ENCODE data around the gene CHAF1A.

CHAF1A gene

DNA sequence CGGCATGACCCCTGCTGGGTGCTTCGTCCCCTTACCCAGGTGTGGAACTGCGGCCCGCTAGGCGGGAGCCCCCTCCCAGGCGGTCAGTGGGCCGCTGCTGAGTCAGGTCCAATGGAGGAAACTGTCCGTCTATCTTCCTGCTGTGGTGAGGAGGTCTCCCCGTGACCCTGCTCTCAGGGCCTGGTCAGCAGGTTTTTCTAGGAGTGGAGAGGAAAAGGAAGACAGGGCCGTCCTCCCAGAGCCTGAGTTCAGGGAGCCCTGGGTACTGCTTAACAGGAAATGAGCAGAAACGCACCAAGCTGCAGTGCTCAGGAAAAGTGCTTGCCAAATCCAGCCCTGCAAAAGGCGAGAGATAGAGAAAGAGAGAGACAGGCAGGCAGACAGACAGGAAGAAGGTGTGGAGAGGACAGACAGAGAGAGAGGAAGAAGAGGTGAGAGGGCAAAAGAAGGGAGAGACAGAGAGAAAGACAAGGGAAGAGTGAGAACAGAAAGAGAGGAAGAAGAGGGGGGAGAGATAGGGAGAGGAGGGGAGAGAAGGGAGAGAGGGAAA, 12.3 kb upstream of the CHAF1A start:
- CTCF ChIA-PET = interaction anchor here (0.7 to 8.8 kb wide), 5 partner anchors 9 to 122 kb away, joined by 3 to 102 read pairs (median 4); partner anchors contain the start of genes CHAF1A and SH3GL1
- 0 out of 2 replicates have a peak overlapping the region, but pooled peaks have one; percentile 26 for H3K4me3 ChIP-seq (ENCODE audit: low read depth, low read length)
- no peak for DNase-seq (ENCODE audit: low read depth, low spot score)

DNA sequence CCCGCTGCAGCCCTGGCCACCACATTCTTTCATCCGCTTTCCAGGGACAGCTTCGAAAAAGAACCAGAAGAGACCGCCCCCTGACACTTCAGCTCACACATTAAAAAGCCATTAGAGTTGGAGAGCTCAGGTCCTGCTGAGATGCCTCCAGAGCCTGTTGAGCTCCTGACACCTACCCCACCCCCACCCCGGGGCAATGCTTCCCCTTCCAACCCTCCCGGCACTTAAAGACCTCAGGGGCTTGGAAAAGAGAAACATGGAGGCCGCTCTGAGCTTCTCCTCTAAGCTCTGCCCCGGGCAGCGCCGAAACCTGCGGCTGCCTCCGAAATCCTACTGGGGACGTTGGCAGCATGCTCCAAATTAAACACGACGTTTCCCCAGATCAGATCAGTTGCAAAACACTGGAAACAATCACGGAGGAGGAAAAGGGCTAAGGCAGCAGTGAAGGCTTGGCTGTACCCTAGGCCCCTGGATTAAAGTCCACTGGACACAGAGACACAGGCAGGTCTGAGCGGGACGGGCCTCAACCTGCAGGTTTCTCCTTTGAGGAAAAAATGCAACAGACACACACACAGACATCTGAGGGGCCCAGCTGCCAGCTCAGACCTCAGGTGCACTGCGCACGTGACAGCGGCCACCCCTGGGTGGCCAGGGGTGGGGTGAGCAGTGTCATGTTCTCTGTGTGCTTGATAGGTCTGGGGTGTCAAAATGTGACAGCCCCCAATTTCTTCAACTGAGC, 11.7 kb upstream of the CHAF1A start:
- CTCF ChIA-PET = interaction anchor here (0.7 to 8.8 kb wide), 6 partner anchors 8 to 122 kb away, joined by 3 to 102 read pairs (median 4); partner anchors contain the start of genes CHAF1A, MPND and SH3GL1
- TF ChIP-seq, protein P1, sequence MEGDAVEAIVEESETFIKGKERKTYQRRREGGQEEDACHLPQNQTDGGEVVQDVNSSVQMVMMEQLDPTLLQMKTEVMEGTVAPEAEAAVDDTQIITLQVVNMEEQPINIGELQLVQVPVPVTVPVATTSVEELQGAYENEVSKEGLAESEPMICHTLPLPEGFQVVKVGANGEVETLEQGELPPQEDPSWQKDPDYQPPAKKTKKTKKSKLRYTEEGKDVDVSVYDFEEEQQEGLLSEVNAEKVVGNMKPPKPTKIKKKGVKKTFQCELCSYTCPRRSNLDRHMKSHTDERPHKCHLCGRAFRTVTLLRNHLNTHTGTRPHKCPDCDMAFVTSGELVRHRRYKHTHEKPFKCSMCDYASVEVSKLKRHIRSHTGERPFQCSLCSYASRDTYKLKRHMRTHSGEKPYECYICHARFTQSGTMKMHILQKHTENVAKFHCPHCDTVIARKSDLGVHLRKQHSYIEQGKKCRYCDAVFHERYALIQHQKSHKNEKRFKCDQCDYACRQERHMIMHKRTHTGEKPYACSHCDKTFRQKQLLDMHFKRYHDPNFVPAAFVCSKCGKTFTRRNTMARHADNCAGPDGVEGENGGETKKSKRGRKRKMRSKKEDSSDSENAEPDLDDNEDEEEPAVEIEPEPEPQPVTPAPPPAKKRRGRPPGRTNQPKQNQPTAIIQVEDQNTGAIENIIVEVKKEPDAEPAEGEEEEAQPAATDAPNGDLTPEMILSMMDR (IDR thresholded peaks at IDR 0.05; ENCODE audit: insufficient read depth, low read length, missing control alignments) = no peak
- H3K4me3 ChIP-seq (ENCODE audit: low read depth, low read length) = peak overlapping the region; percentile 26
- no peak for DNase-seq (ENCODE audit: low read depth, low spot score)
- POLR2A ChIA-PET = interaction anchor here (1.4 kb wide), 1 partner anchor 11 kb away, joined by 4 read pairs; the partner anchor contains the start of gene CHAF1A

More for the DNA sequence above, 12.3 kb upstream of the CHAF1A start:
- TF ChIP-seq, protein P1 (IDR thresholded peaks at IDR 0.05; ENCODE audit: insufficient read depth, low read length, missing control alignments) = no peak
- POLR2A ChIA-PET = no interaction called here

DNA sequence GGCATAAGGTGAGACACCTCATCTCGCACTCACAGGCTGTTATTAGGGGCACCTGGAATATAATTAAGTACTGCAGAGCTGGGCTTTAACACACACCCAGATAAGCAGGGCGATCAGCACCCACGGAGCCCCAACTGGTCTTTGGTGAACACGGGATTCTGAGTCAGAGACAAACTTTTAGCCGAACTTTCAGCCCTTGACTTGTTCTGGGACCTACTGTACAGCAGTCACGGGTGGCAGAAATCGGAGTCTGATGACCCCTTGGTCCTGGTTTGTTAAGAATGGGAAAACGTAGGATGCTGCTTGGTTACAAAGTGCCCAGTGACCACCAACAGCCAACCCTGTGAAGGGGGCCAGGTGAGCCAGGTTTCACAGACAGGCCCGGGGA, 11.1 kb upstream of the CHAF1A start:
- POLR2A ChIA-PET = interaction anchor here (0.7 to 1.4 kb wide), 2 partner anchors 9 to 11 kb away, joined by 3 to 4 read pairs; partner anchors contain the start of genes CHAF1A and SH3GL1
- TF ChIP-seq, protein P1 (IDR thresholded peaks at IDR 0.05; ENCODE audit: insufficient read depth, low read length, missing control alignments) = no peak
- H3K4me3 ChIP-seq (ENCODE audit: low read depth, low read length) = peak overlapping the region; percentile 12; the same call in 1 of the 2 replicates
- CTCF ChIA-PET = interaction anchor here (0.9 to 8.8 kb wide), 5 partner anchors 9 to 48 kb away, joined by 3 to 102 read pairs (median 4); partner anchors contain the start of genes CHAF1A, MPND and SH3GL1
- DNase-seq (ENCODE audit: low read depth, low spot score) = no peak

DNA sequence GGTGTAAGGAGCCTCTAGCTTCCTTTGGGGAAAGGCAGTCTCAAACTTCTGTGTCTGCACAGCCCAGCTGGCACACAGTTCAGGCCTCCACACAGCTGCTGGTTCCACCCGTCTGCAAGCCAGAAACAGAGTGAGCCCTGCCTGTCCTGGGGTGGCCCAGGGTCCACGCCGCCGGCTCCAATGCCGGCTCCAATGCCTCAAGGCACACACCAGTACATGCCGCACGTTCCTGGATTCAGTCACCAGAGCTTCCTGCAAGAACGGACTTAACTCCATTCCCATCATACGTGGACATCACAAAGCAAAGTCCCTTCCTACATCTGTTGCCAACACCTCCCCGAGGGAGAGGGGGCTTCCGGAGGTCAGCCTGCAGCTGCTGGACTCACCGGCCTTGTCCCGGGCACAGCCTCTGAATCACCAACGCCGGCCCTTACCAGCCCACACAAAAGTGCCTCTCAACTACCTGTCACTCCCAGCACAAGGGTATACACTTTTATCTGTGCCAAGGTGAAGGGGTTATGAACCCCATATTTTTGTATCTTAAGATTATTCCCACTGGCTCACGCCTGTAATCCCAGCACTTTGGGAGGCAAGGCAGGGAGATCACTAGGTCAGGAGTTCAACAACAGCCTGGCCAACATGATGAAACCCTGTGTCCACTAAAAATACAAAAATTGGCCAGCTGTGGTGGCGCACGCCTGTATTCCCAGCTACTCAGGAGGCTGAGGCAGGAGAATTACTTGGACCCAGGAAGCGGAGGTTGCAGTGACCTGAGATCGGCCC, 10.5 kb upstream of the CHAF1A start:
- H3K4me3 ChIP-seq (ENCODE audit: low read depth, low read length) = peak overlapping the region; percentile 12; the same call in 1 of the 2 replicates
- no peak for DNase-seq (ENCODE audit: low read depth, low spot score)
- ChIA-PET CTCF (interaction anchor here (0.9 to 8.8 kb wide), 5 partner anchors 10 to 49 kb away, joined by 3 to 102 read pairs (median 4); partner anchors contain the start of genes CHAF1A, MPND and SH3GL1), POLR2A (interaction anchor here (0.7 to 1.4 kb wide), 2 partner anchors 8 to 10 kb away, joined by 3 to 4 read pairs; partner anchors contain the start of genes CHAF1A and SH3GL1)
- TF ChIP-seq, protein P1 (IDR thresholded peaks at IDR 0.05; ENCODE audit: insufficient read depth, low read length, missing control alignments) = no peak

DNA sequence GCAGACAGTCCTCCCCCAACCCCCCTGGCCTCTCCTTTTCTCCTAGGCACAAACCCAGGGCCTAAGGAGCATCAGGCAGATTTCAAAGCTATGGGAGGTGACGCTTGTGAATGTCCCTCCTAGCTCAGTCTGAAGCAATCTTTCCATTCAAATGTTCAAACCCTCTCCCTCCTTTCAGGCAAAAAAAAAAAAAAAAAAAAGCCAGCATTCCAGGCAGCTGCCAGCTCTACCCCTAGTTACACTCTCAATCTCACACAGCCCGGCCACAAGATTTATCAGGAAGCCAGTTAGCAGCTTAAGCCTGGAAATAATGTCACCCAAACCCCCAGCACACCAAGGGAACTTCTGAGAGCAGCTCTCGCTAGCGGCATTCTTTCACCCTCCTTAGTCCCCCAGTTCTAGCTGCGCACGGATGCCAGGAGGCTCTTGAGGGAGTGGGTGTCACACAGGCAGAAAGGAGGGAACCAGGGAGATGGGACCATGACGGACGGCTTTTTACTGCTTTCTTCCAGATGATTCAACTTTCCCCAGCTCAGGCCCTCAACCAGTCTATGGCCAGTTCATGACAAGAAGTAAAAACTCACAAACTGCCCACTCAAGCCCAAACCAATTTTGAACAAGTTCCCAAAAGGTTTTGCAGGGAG, 8.4 kb upstream of the CHAF1A start:
- TF ChIP-seq, protein P1 (IDR thresholded peaks at IDR 0.05; ENCODE audit: insufficient read depth, low read length, missing control alignments) = no peak
- ChIA-PET CTCF (interaction anchor here (1.4 to 3.1 kb wide), 6 partner anchors 8 to 127 kb away, joined by 3 to 23 read pairs (median 6); partner anchors contain the start of gene CHAF1A), POLR2A (interaction anchor here (0.6 to 0.7 kb wide), 2 partner anchors 8 to 22 kb away, joined by 3 read pairs; no protein-coding TSS in a partner anchor)
- H3K4me3 ChIP-seq (ENCODE audit: low read depth, low read length) = no peak overlapping the region
- DNase-seq (ENCODE audit: low read depth, low spot score) = no peak
